Duodenal mucosa (tissue), 2 donors: ENCODE measurements around the gene FAM228A.
"Not testable (repeated sequence)": the region's sequence is repeated elsewhere in the genome, so short reads cannot be mapped to it uniquely, and the experiment has no call there.

Experiments used
- H3K27ac ChIP-seq: one replicate; pipeline ENCODE4 v1.7.0; 2013; ENCODE audit warnings: low read depth, low read length
- H3K27me3 ChIP-seq, 2 donors: one replicate each; pipeline ENCODE4 v1.7.0; 2013; ENCODE audit warnings: low read length in 2 of 2, control low read depth in 1 of 2; ENCODE audit not compliant: insufficient read depth in 2 of 2, control insufficient read depth in 1 of 2
- H3K36me3 ChIP-seq, 2 donors: one replicate each; pipeline ENCODE4 v1.7.0; 2013; ENCODE audit warnings: low read length in 2 of 2, control low read depth in 1 of 2; ENCODE audit not compliant: insufficient read depth in 2 of 2, control insufficient read depth in 1 of 2
- H3K4me1 ChIP-seq, 2 donors: one replicate each; pipeline ENCODE4 v1.7.0; 2013; ENCODE audit warnings: low read length in 2 of 2, control low read depth in 1 of 2; ENCODE audit not compliant: insufficient read depth in 2 of 2, control insufficient read depth in 1 of 2
- H3K4me3 ChIP-seq, 2 donors: one replicate each; pipeline ENCODE4 v1.7.0; 2013; ENCODE audit warnings: low read length in 2 of 2, low read depth in 1 of 2
- H3K9ac ChIP-seq, 2 donors: one replicate each; pipeline ENCODE4 v1.7.0; 2013; ENCODE audit warnings: low read length in 2 of 2, low read depth in 1 of 2
- H3K9me3 ChIP-seq, 2 donors: one replicate each; pipeline ENCODE4 v1.7.0; 2013; ENCODE audit warnings: low read length in 2 of 2, control low read depth in 1 of 2; ENCODE audit not compliant: control insufficient read depth in 1 of 2

Gene FAM228A

DNA sequence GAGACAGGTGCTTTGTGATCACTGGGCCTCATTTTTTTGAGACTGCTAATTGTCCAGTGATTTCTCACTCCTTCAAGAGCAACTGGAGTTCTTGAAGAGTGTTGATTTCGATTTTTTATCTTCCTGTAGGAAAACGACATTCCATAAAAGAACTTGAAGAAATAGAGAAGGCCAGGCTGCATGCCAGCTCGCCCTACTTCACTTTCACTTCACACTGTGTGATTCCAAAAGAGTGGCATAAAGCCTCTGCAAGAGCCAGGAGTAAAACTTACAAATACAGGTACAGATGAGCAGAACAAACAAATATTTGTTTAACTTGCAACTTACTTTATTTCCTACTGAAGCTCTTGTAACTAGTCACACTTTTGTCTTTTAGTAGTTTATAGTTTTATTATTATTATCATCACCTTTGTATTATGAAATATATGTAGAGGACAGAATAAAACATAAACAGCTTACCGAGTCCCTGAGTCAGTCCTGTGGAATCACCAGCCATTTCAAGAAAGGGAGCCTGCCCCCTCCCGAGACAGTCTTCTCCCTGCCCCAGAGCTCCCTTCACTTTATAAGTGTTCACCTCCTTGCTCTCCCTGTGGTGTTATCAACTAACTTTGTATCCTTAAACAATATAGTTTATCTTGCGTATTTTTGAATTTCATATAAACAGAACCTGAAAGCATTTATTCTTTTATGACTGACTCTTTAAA lies 8.7 kb downstream of the FAM228A start:
- H3K36me3 ChIP-seq: no peaks in the 10 kb centered on the region
- H3K27me3 ChIP-seq: no peaks in the 10 kb centered on the region
- no peak overlapping the region for H3K4me3 ChIP-seq
- H3K27ac ChIP-seq: no peak overlapping the region
- no peak overlapping the region for H3K9ac ChIP-seq
- H3K4me1 ChIP-seq: no peaks in the 10 kb centered on the region
- no peaks in the 10 kb centered on the region for H3K9me3 ChIP-seq

DNA sequence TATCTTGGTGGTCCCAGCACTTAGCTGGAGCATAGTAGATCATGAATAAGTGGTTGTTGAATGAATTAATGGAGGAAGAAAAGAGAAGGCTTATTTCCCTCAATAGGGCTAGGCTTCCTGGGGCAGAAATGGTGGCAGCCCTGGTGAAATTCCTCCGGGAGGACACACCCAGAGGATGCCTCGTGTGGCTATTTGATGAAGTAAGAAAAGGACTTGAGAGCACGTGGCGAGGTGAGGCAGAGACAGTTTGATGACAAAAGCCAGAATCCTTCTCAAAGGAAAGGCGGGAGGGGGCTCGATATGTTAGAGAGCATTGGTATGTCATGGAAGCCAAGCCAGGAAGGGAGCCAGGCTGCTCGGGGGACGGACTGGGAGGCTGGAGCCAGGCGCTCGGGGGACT lies 14.7 kb downstream of the FAM228A start:
- H3K27me3 ChIP-seq: no peaks in the 10 kb centered on the region
- no peaks in the 10 kb centered on the region for H3K36me3 ChIP-seq
- H3K4me1 ChIP-seq: no peaks in the 10 kb centered on the region
- no peak overlapping the region for H3K9ac ChIP-seq
- H3K27ac ChIP-seq: no peak overlapping the region
- no peak overlapping the region for H3K4me3 ChIP-seq
- no peaks in the 10 kb centered on the region for H3K9me3 ChIP-seq

- Histone ChIP-seq H3K4me1 (no peaks in the 10 kb centered on the region), H3K9me3 (no peaks in the 10 kb centered on the region), H3K27me3 (no peaks in the 10 kb centered on the region), H3K27ac (no peak overlapping the region), H3K36me3 (no peaks in the 10 kb centered on the region), H3K9ac (no peak overlapping the region), H3K4me3 (no peak overlapping the region)
Observed at GRCh38 chr2:24190503-24190902, 15.7 kb downstream of the FAM228A start.

- no peak overlapping the region for H3K4me3 ChIP-seq
- H3K27ac ChIP-seq: no peak overlapping the region
- no peaks in the 10 kb centered on the region for H3K36me3 ChIP-seq
- no peaks in the 10 kb centered on the region for H3K9me3 ChIP-seq
- no peaks in the 10 kb centered on the region for H3K27me3 ChIP-seq
- no peak overlapping the region for H3K9ac ChIP-seq
- no peaks in the 10 kb centered on the region for H3K4me1 ChIP-seq
Observed at GRCh38 chr2:24191156-24191555, 16.3 kb downstream of the FAM228A start.

DNA sequence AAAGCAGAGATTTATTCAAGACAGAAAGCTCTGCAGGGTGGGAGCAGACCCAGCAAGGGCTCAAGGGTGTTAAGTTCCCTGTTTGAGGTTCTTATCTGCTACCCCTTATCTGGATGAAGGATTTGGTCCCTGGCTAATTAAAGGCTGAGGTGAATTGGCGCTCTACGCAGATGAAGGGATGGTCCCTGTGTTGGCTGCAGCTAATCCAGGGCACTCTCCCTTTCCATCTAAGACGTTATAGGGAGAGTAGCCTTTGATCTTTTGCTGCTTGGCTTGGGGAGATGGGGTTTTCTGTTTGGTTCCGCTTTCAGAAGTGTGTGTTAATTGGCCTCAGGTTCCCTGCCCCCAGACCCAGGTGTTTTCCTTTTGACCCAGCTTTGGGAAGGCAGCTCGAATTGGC lies 17.0 kb downstream of the FAM228A start:
- H3K4me3 ChIP-seq: peak overlapping the region in 1 of 2 donors; percentile 45
- no peaks in the 10 kb centered on the region for H3K27me3 ChIP-seq
- H3K9me3 ChIP-seq: no peaks in the 10 kb centered on the region
- no peaks in the 10 kb centered on the region for H3K36me3 ChIP-seq
- no peaks in the 10 kb centered on the region for H3K4me1 ChIP-seq
- no peak overlapping the region for H3K9ac ChIP-seq
- no peak overlapping the region for H3K27ac ChIP-seq

DNA sequence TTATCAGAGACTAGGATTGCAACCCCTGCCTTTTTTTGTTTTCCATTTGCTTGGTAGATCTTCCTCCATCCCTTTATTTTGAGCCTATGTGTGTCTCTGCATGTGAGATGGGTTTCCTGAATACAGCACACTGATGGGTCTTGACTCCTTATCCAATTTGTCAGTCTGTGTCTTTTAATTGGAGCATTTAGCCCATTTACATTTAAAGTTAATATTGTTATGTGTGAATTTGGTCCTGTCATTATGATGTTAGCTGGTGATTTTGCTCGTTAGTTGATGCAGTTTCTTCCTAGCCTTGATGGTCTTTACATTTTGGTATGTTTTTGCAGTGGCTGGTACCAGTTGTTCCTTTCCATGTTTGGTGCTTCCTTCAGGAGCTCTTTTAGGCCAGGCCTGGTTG lies 22.4 kb downstream of the FAM228A start:
- not testable (repeated sequence) for H3K36me3 ChIP-seq, H3K27me3 ChIP-seq, H3K9ac ChIP-seq, H3K27ac ChIP-seq, H3K4me3 ChIP-seq, H3K4me1 ChIP-seq, H3K9me3 ChIP-seq

DNA sequence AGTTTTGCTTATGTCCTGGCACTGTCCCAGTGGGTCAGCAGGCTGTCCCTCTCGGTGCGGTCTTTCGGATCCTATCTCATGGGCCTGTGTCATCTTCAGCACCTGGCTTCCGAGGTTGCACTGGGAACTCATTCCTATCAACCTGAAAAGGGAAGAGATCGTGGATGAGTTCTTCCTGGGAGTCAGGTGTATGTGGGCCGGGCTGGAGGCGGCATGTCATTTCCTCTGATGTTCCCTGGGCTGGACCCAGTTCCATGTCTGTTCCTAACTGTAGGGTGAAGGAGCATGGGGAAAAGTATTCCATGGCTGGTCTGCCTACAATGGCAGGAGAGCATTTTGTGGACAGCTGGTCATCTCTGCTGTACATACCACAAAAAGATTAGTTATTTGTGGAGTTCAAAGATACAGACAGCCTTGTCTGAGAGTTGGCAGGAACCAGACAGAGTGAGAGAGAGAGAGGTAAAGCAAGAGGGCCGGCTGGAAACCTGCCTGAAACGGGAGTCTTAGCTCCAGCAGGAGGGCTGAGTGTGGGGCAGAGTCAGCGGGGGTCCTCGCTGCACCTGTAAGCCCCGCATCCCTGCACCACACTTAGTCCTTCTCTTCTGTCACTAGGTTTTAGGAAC lies 25.2 kb downstream of the FAM228A start:
- Histone ChIP-seq H3K9ac (no peak overlapping the region), H3K36me3 (peaks cover 11 to 28% of the 10 kb centered on the region in 2 donors), H3K4me3 (no peak overlapping the region), H3K4me1 (no peaks in the 10 kb centered on the region), H3K9me3 (no peaks in the 10 kb centered on the region), H3K27ac (no peak overlapping the region), H3K27me3 (no peaks in the 10 kb centered on the region)

DNA sequence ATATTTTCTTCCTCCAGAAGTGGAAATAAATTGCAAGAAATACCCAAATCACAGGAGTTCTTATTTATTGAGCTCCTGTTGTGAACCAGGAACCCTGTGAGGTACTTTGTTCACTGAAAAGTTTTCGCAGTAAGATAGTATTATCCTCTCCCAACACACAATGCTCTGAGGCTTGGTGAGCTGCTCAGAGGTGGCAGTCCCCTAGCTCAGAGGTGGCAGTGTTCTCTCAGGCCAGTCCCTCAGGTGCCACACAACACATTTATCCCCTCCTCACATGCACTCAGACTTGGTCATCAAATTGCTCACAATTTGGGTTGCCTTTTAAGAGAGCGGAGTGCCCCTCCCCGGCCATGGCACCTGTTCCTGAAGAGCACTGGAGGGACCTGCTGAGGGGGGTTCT lies 25.9 kb downstream of the FAM228A start:
- peaks cover 14 to 34% of the 10 kb centered on the region in 2 donors for H3K36me3 ChIP-seq
- H3K27me3 ChIP-seq: no peaks in the 10 kb centered on the region

DNA sequence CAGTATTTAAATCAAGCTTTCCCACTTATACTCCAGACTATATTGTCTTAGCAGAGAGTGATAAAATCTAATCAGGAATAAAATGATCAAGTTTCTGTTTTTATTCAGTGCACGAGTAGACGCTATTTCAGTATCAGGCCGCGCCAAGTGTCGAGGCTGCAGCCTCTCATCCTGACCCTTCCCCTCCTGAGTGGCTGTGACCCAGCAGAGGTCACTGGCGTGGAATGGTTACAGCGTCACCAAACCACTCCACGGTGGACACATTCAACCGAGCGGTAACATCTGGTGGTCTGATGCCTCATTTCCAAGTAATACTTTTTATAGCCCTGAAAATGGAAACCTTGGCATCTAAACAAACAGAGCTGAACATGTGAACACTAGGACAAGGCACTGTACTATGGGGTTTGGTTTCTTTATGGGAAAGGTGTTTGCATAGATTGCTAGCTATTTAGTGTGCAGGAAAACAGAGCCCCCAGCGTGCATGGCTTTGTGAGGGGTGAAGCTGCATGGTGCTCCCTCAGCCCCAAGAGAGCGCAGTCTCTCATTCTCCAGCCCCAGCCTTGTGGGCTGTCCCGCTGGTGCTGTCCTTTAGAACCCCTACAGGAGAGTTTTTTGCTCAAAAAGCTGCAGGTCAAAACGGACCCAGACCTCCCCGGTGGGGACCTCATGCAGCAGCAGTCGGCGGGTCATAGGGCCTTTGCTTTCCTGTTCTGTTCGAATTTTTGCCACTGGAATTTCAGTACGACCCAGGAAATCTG lies 28.4 kb downstream of the FAM228A start:
- Histone ChIP-seq H3K36me3 (peaks cover 16 to 50% of the 10 kb centered on the region in 2 donors), H3K9ac (no peak overlapping the region), H3K4me1 (no peaks in the 10 kb centered on the region), H3K27ac (no peak overlapping the region), H3K27me3 (no peaks in the 10 kb centered on the region), H3K9me3 (no peaks in the 10 kb centered on the region), H3K4me3 (no peak overlapping the region)

More for the DNA sequence above, 25.9 kb downstream of the FAM228A start:
- Histone ChIP-seq H3K9me3 (no peaks in the 10 kb centered on the region), H3K4me1 (no peaks in the 10 kb centered on the region), H3K9ac (no peak overlapping the region), H3K4me3 (no peak overlapping the region), H3K27ac (no peak overlapping the region)

DNA sequence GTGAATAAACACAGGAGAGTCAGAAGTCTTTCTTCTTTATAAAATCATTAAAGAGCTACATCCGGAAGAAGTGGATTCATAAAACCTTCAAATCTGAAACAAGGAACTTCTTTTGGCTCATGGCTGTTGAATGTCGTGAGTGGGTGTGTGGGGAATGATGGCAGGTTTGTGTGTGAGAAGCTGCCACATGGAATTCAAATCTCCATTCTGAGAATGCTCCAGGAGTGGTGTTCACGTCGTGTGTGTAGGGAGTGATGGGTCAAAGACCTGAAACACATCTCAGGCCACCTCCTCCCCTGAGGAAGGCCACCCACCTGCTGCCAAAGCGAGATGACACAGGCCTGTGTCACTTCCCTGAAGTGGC lies 28.9 kb downstream of the FAM228A start:
- peaks cover 16 to 56% of the 10 kb centered on the region in 2 donors for H3K36me3 ChIP-seq
- no peaks in the 10 kb centered on the region for H3K4me1 ChIP-seq
- no peak overlapping the region for H3K9ac ChIP-seq

More for the DNA sequence above, 28.9 kb downstream of the FAM228A start:
- H3K4me3 ChIP-seq: no peak overlapping the region
- no peaks in the 10 kb centered on the region for H3K9me3 ChIP-seq
- H3K27me3 ChIP-seq: no peaks in the 10 kb centered on the region
- no peak overlapping the region for H3K27ac ChIP-seq
